ENCODE data around the gene LCN10. TPM values are rescaled to one million over a fixed set of nuclear protein-coding genes. Genes with fewer than 3 reads are reported as not detected.

LCN10 gene
- polyA plus RNA-seq (2011; rRNA removed): not detected in 2 replicates
- polyA plus RNA-seq (2012; cell fraction: cytosol; rRNA removed): not detected in 2 replicates
- not detected in 2 replicates for polyA plus RNA-seq (2012; cell fraction: nucleus; rRNA removed)
- not detected in 3 replicates for polyA plus RNA-seq (2017; fragmentation: RNase III; extraction: RNeasy Plus Mini Kit Qiagen cat#74134 plus additional on column Dnase treatment)
- not detected in 2 replicates for polyA minus RNA-seq (2011; rRNA and poly(A)+ RNA removed)

GRCh38 chr9:136742591-136743391, at the start of gene LCN10:
LCN10 (minus strand) TSS chr9:136742940; CDS start chr9:136742903, 37 bp downstream.
- WGBS (ENCODE audit: missing lambda C conversion rate): 36% methylated on average over 15 of the region's 25 CpGs
- Histone ChIP-seq H3K4me3 (no peak within 1 kb of the TSS), H3K4me1 (no peaks in the 10 kb centered on the region), H3K4me2 (no peak within 1 kb of the TSS), H3K9me3 (no peaks in the 10 kb centered on the region), H3K27ac (no peak within 1 kb of the TSS)
- POLR2A ChIA-PET: interaction anchor here (0.5 to 2.7 kb wide), 2 partner anchors 14 to 24 kb away, joined by 3 to 11 read pairs; no protein-coding TSS in a partner anchor
- CTCF ChIA-PET: interaction anchor here (1.2 to 11.9 kb wide), 4 partner anchors 12 to 50 kb away, joined by 3 to 79 read pairs (median 28); partner anchors contain the start of gene LCN8
- FAIRE-seq (no peak), ATAC-seq (peak; percentile 25 to 76; a peak in 5 of 6 replicates), DNase-seq (ENCODE audit: low read depth in 1 of 2, low spot score in 1 of 2) (no peak)
- TF ChIP-seq, protein P1, sequence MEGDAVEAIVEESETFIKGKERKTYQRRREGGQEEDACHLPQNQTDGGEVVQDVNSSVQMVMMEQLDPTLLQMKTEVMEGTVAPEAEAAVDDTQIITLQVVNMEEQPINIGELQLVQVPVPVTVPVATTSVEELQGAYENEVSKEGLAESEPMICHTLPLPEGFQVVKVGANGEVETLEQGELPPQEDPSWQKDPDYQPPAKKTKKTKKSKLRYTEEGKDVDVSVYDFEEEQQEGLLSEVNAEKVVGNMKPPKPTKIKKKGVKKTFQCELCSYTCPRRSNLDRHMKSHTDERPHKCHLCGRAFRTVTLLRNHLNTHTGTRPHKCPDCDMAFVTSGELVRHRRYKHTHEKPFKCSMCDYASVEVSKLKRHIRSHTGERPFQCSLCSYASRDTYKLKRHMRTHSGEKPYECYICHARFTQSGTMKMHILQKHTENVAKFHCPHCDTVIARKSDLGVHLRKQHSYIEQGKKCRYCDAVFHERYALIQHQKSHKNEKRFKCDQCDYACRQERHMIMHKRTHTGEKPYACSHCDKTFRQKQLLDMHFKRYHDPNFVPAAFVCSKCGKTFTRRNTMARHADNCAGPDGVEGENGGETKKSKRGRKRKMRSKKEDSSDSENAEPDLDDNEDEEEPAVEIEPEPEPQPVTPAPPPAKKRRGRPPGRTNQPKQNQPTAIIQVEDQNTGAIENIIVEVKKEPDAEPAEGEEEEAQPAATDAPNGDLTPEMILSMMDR (IDR thresholded peaks at IDR 0.05): 0 out of 3 replicates have a peak, but pooled peaks have one; percentile 10
- TF ChIP-seq HDAC2 (IDR thresholded peaks at IDR 0.05): no peak

- H3K4me1 ChIP-seq: peaks cover 45% of the 10 kb centered on the region
- H3K9me3 ChIP-seq: no peaks in the 10 kb centered on the region
- WGBS (ENCODE audit: missing lambda C conversion rate): 7% methylated on average over 16 of the region's 29 CpGs
- peak overlapping the region; percentile 93 for H3K4me2 ChIP-seq
- CTCF ChIA-PET: interaction anchor here (0.7 to 26.2 kb wide), 30 partner anchors 8 to 276 kb away, joined by 3 to 625 read pairs (median 4); partner anchors contain the start of genes AJM1, LCN15, LCN8 and RABL6
- ATAC-seq: peak; percentile 36 to 43
- H3K4me3 ChIP-seq: peak overlapping the region; percentile 88
- POLR2A ChIA-PET: no interaction called here
- no peak for FAIRE-seq
- peak overlapping the region; percentile 91 to 94 for H3K27ac ChIP-seq
- DNase-seq (ENCODE audit: low read depth in 1 of 2, low spot score in 1 of 2): peak in 1 of 2 experiments; percentile 54
- TF ChIP-seq RCOR1 (IDR thresholded peaks at IDR 0.05; ENCODE audit: low read depth, low read length) (no peak), SMC3 (IDR thresholded peaks at IDR 0.05) (peak; percentile 57), ZFP36 (IDR thresholded peaks at IDR 0.05; ENCODE audit: borderline replicate concordance, partially characterized antibody) (no peak), EHF (CRISPR knock-in tag; IDR thresholded peaks at IDR 0.05) (no peak), MAZ (IDR thresholded peaks at IDR 0.05; ENCODE audit: borderline replicate concordance, low read depth, low read length) (no peak), HMGXB4 (CRISPR knock-in tag; IDR thresholded peaks at IDR 0.05; ENCODE audit: borderline replicate concordance) (0 out of 2 replicates have a peak, but pooled peaks have one; percentile 26), ZNF302 (CRISPR knock-in tag; IDR thresholded peaks at IDR 0.05) (no peak), TFCP2L1 (CRISPR knock-in tag; IDR thresholded peaks at IDR 0.05) (no peak), HDAC2 (IDR thresholded peaks at IDR 0.05) (no peak), USF2 (IDR thresholded peaks at IDR 0.05) (no peak), NFE2L2 (conservative IDR thresholded peaks at IDR 0.05; ENCODE audit: low read length) (no peak), RARB (CRISPR knock-in tag; IDR thresholded peaks at IDR 0.05) (no peak), RAD21 (conservative IDR thresholded peaks at IDR 0.05 in 1 of 2, IDR thresholded peaks at IDR 0.05 in 1 of 2) (peak; percentile 42 to 52; a peak in 4 of 5 replicates)
- TF ChIP-seq, protein P1 (IDR thresholded peaks at IDR 0.05): peak; percentile 100
- TF ChIP-seq, protein P2, sequence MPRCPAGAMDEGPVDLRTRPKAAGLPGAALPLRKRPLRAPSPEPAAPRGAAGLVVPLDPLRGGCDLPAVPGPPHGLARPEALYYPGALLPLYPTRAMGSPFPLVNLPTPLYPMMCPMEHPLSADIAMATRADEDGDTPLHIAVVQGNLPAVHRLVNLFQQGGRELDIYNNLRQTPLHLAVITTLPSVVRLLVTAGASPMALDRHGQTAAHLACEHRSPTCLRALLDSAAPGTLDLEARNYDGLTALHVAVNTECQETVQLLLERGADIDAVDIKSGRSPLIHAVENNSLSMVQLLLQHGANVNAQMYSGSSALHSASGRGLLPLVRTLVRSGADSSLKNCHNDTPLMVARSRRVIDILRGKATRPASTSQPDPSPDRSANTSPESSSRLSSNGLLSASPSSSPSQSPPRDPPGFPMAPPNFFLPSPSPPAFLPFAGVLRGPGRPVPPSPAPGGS (IDR thresholded peaks at IDR 0.05): 0 out of 3 replicates have a peak, but pooled peaks have one; percentile 23
- TF ChIP-seq, protein P3, sequence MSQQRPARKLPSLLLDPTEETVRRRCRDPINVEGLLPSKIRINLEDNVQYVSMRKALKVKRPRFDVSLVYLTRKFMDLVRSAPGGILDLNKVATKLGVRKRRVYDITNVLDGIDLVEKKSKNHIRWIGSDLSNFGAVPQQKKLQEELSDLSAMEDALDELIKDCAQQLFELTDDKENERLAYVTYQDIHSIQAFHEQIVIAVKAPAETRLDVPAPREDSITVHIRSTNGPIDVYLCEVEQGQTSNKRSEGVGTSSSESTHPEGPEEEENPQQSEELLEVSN (IDR thresholded peaks at IDR 0.05; ENCODE audit: borderline replicate concordance, low read depth): no peak
These were observed 49.0 kb upstream of the LCN10 start for GRCh38 chr9:136791516-136792276.

All from A549 (cell line).